SK-N-SH treated with all-trans-retinoic acid at 6 μM for 48 hours (cell line): Measurements from ENCODE around the gene TAF6.

Experiments
- ATAC-seq: fragments of 200-7000 bp; cut with Tn5 transposase; 3 replicates; pipeline ENCODE4 v1.9.1; 2020; ENCODE audit warnings: mild to moderate bottlenecking, moderate library complexity
- ARNTL ChIP-seq: fragments of 450-650 bp; formaldehyde crosslinking; IDR thresholded peaks from 2 replicates; pipeline ENCODE4 v1.5.0; 2020; ENCODE audit warnings: low read depth, mild to moderate bottlenecking, moderate library complexity, borderline replicate concordance
- BACH2 ChIP-seq: fragments of 250-450 bp; sonication (Bioruptor Pico); IDR thresholded peaks from 2 replicates; pipeline ENCODE4 v1.9.0; 2021; ENCODE audit warnings: mild to moderate bottlenecking, borderline replicate concordance
- CREB5 ChIP-seq: fragments of 250-450 bp; sonication (Bioruptor Pico); IDR thresholded peaks from 2 replicates; pipeline ENCODE4 v1.5.1; 2020; ENCODE audit warnings: low read depth, mild to moderate bottlenecking, moderate library complexity
- CSDC2 ChIP-seq: fragments of 250-450 bp; sonication (Bioruptor Pico); IDR thresholded peaks from 2 replicates; pipeline ENCODE4 v1.5.0; 2020; ENCODE audit warnings: mild to moderate bottlenecking, moderate library complexity
- CSRNP3 ChIP-seq: fragments of 250-450 bp; sonication (Bioruptor Pico); IDR thresholded peaks from 2 replicates; pipeline ENCODE4 v1.5.1; 2021; ENCODE audit warnings: mild to moderate bottlenecking, moderate library complexity
- GLIS3 ChIP-seq: fragments of 250-450 bp; sonication (Bioruptor Pico); IDR thresholded peaks from 2 replicates; pipeline ENCODE4 v1.5.0; 2020; ENCODE audit warnings: mild to moderate bottlenecking, moderate library complexity
- ISL1 ChIP-seq: fragments of 250-450 bp; sonication (Bioruptor Pico); IDR thresholded peaks from 2 replicates; pipeline ENCODE4 v2.1.2; 2022; ENCODE audit warnings: mild to moderate bottlenecking, moderate library complexity
- PATZ1 ChIP-seq: fragments of 250-450 bp; sonication (Bioruptor Pico); IDR thresholded peaks from 2 replicates; pipeline ENCODE4 v1.8.0; 2020; ENCODE audit warnings: mild to moderate bottlenecking, moderate library complexity, borderline replicate concordance
- POU6F1 ChIP-seq: fragments of 250-450 bp; sonication (Bioruptor Pico); IDR thresholded peaks from 2 replicates; pipeline ENCODE4 v1.8.0; 2021; ENCODE audit warnings: low read depth, mild to moderate bottlenecking, moderate library complexity, borderline replicate concordance
- PPARA ChIP-seq: fragments of 250-450 bp; sonication (Bioruptor Pico); IDR thresholded peaks from 2 replicates; pipeline ENCODE4 v1.5.0; 2020; ENCODE audit warnings: mild to moderate bottlenecking, borderline replicate concordance
- RARB ChIP-seq: fragments of 250-450 bp; sonication (Bioruptor Pico); IDR thresholded peaks from 2 replicates; pipeline ENCODE4 v1.8.0; 2021; ENCODE audit warnings: mild to moderate bottlenecking, moderate library complexity
- SNAI2 ChIP-seq: fragments of 250-450 bp; sonication (Bioruptor Pico); IDR thresholded peaks from 2 replicates; pipeline ENCODE4 v1.5.0; 2020; ENCODE audit warnings: mild to moderate bottlenecking, moderate library complexity
- TCF4 ChIP-seq: fragments of 250-450 bp; sonication (Bioruptor Pico); IDR thresholded peaks from 2 replicates; pipeline ENCODE4 v1.8.0; 2021; ENCODE audit warnings: mild to moderate bottlenecking, moderate library complexity, borderline replicate concordance
- TOX ChIP-seq: fragments of 250-450 bp; sonication (Bioruptor Pico); IDR thresholded peaks from 2 replicates; pipeline ENCODE4 v1.8.0; 2021; ENCODE audit warnings: mild to moderate bottlenecking, moderate library complexity, borderline replicate concordance
- TSHZ2 ChIP-seq: fragments of 250-450 bp; sonication (Bioruptor Pico); IDR thresholded peaks from 2 replicates; pipeline ENCODE4 v1.5.0; 2020; ENCODE audit warnings: mild to moderate bottlenecking, moderate library complexity
- ZFP3 ChIP-seq: fragments of 250-450 bp; sonication (Bioruptor Pico); IDR thresholded peaks from 2 replicates; pipeline ENCODE4 v1.5.0; 2020; ENCODE audit warnings: mild to moderate bottlenecking, moderate library complexity
- ZFP30 ChIP-seq: fragments of 450-650 bp; formaldehyde crosslinking; IDR thresholded peaks from 2 replicates; pipeline ENCODE4 v1.5.0; 2022; ENCODE audit warnings: mild to moderate bottlenecking, moderate library complexity
- ZNF565 ChIP-seq: fragments of 450-650 bp; formaldehyde crosslinking; conservative IDR thresholded peaks from 2 replicates; pipeline ENCODE4 v1.5.0; 2020; ENCODE audit warnings: low read depth, mild to moderate bottlenecking, moderate library complexity
- ZNF70 ChIP-seq: fragments of 450-650 bp; formaldehyde crosslinking; IDR thresholded peaks from 2 replicates; pipeline ENCODE4 v1.5.0; 2020; ENCODE audit warnings: mild to moderate bottlenecking, moderate library complexity
- ZNF8 ChIP-seq: fragments of 450-650 bp; formaldehyde crosslinking; IDR thresholded peaks from 2 replicates; pipeline ENCODE4 v1.5.0; 2020; ENCODE audit warnings: mild to moderate bottlenecking, moderate library complexity

The TAF6 gene

GRCh38 chr7:100085515-100085914 lies 33.6 kb downstream of the TAF6 start:
- ATAC-seq: no peak
- TF ChIP-seq SNAI2 (no peak), ISL1 (CRISPR knock-in tag) (no peak), ZNF8 (CRISPR knock-in tag) (no peak), ZNF70 (CRISPR knock-in tag) (no peak), ZFP30 (CRISPR knock-in tag) (no peak), CREB5 (CRISPR knock-in tag) (no peak), PATZ1 (no peak), CSDC2 (no peak), ZNF565 (CRISPR knock-in tag) (no peak), ARNTL (CRISPR knock-in tag) (no peak), POU6F1 (no peak), RARB (CRISPR knock-in tag) (no peak), CSRNP3 (CRISPR knock-in tag) (no peak), ZFP3 (CRISPR knock-in tag) (no peak), TCF4 (no peak)

- TF ChIP-seq PATZ1 (no peak), TOX (CRISPR knock-in tag) (no peak), ZFP3 (CRISPR knock-in tag) (no peak), ISL1 (CRISPR knock-in tag) (no peak), PPARA (CRISPR knock-in tag) (no peak), ZNF565 (CRISPR knock-in tag) (no peak), SNAI2 (no peak), ZNF70 (CRISPR knock-in tag) (no peak), TSHZ2 (CRISPR knock-in tag) (no peak), GLIS3 (no peak), CSRNP3 (CRISPR knock-in tag) (no peak), TCF4 (no peak), BACH2 (CRISPR knock-in tag) (no peak), ZNF8 (CRISPR knock-in tag) (no peak), CSDC2 (no peak)
- ATAC-seq: no peak
These were observed 36.2 kb downstream of the TAF6 start for GRCh38 chr7:100082978-100083377.
